DOHH2 (cell line): ENCODE measurements around the gene NOL8.

Source experiments
- EZH2phosphoT487 ChIP-seq: fragments of 200-600 bp; sonication (generic); IDR thresholded peaks from 2 replicates; pipeline ENCODE4 v1.6.1; 2017; ENCODE audit warnings: borderline replicate concordance, mild to moderate bottlenecking, antibody characterized with exemption, low read length, moderate library complexity, mixed read lengths
- TF ChIP-seq, protein P1 (sequence below): fragments of 200-600 bp; sonication (generic); IDR thresholded peaks from one replicate; pipeline ENCODE4 v1.5.1; 2014; ENCODE audit warnings: antibody characterized with exemption, mild to moderate bottlenecking, low read depth, low read length; ENCODE audit not compliant: poor library complexity, severe bottlenecking

DNA sequence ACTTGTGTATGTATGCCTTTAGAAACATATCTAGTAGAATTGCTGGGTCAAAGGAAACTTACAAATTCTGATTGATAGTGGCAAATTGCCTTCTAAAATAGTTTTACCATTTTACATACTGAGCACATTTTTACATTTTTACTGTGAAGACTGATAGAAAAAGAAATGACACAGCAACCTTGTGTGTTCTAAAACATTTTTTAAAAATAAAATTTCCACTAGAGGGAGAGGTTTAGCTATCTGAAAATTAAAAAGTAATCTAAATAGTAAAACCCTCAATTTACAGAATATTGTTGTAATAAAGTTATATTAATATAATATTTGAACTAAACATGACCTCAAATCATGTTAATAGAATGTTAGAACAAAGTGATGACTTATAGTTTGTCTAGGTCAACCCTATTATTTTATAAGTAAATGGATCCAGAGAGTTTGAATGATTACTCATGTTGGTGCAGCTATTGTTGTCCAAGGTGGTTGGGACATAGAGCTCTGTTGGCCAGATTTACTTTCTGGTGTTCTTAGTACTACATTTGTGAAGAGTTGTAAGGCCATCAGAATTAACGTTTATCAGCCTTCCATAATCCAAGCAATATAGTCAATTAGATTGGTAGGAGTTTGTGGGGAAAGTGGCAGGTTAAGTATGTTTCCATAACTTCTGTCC lies 17.8 kb upstream of the NOL8 start:
- TF ChIP-seq, protein P1, sequence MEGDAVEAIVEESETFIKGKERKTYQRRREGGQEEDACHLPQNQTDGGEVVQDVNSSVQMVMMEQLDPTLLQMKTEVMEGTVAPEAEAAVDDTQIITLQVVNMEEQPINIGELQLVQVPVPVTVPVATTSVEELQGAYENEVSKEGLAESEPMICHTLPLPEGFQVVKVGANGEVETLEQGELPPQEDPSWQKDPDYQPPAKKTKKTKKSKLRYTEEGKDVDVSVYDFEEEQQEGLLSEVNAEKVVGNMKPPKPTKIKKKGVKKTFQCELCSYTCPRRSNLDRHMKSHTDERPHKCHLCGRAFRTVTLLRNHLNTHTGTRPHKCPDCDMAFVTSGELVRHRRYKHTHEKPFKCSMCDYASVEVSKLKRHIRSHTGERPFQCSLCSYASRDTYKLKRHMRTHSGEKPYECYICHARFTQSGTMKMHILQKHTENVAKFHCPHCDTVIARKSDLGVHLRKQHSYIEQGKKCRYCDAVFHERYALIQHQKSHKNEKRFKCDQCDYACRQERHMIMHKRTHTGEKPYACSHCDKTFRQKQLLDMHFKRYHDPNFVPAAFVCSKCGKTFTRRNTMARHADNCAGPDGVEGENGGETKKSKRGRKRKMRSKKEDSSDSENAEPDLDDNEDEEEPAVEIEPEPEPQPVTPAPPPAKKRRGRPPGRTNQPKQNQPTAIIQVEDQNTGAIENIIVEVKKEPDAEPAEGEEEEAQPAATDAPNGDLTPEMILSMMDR = no peak
- no peak for TF ChIP-seq EZH2phosphoT487
